HepG2 (cell line): ENCODE data around the gene NTF3. TPM values are rescaled to one million over a fixed set of nuclear protein-coding genes. Genes with fewer than 3 reads are reported as not detected.

Source experiments
- CCAR2 ChIP-seq: fragments of 200-400 bp; formaldehyde crosslinking; optimal IDR thresholded peaks from 2 replicates; pipeline ENCODE3; 2018; ENCODE audit warnings: low read depth, mild to moderate bottlenecking, low read length, moderate library complexity
- HOXA5 ChIP-seq: sonication (generic); formaldehyde crosslinking; IDR thresholded peaks from 2 replicates; pipeline ENCODE4 v1.4.0; 2020; ENCODE audit warnings: missing genetic modification reagents
- PCBP2 ChIP-seq: fragments of 200-400 bp; formaldehyde crosslinking; optimal IDR thresholded peaks from 2 replicates; pipeline ENCODE3; 2018; ENCODE audit warnings: low read length, low read depth; ENCODE audit not compliant: poor library complexity, severe bottlenecking
- POLR2G ChIP-seq: fragments of 200-400 bp; formaldehyde crosslinking; IDR thresholded peaks from 2 replicates; pipeline ENCODE4 v1.6.1; 2018; ENCODE audit warnings: mild to moderate bottlenecking, low read depth, low read length, moderate library complexity
- RARG ChIP-seq: sonication (generic); formaldehyde crosslinking; IDR thresholded peaks from 2 replicates; pipeline ENCODE4 v1.4.0; 2020; ENCODE audit warnings: low read depth, mild to moderate bottlenecking, missing genetic modification reagents
- SNAPC5 ChIP-seq: sonication (generic); formaldehyde crosslinking; IDR thresholded peaks from 2 replicates; pipeline ENCODE4 v1.8.1; 2023; ENCODE audit warnings: mild to moderate bottlenecking, missing genetic modification reagents, borderline replicate concordance
- SP140L ChIP-seq: sonication (generic); formaldehyde crosslinking; IDR thresholded peaks from 2 replicates; pipeline ENCODE4 v1.4.0; 2020; ENCODE audit warnings: missing genetic modification reagents, borderline replicate concordance
- THYN1 ChIP-seq: sonication (generic); formaldehyde crosslinking; IDR thresholded peaks from 2 replicates; pipeline ENCODE4 v1.8.1; 2023; ENCODE audit warnings: low read depth, mild to moderate bottlenecking, moderate library complexity, missing genetic modification reagents, borderline replicate concordance
- ZNF30 ChIP-seq: sonication (generic); formaldehyde crosslinking; IDR thresholded peaks from 2 replicates; pipeline ENCODE4 v1.5.0; 2020; ENCODE audit warnings: mild to moderate bottlenecking, missing genetic modification reagents
- ZNF329 ChIP-seq: sonication (generic); formaldehyde crosslinking; IDR thresholded peaks from 2 replicates; pipeline ENCODE4 v1.9.0; 2021; ENCODE audit warnings: low read depth, mild to moderate bottlenecking, missing genetic modification reagents
- ZNF510 ChIP-seq: sonication (generic); formaldehyde crosslinking; IDR thresholded peaks from 2 replicates; pipeline ENCODE4 v1.4.0; 2020; ENCODE audit warnings: low read depth, mild to moderate bottlenecking, missing genetic modification reagents
- ZNF839 ChIP-seq: sonication (generic); formaldehyde crosslinking; IDR thresholded peaks from 2 replicates; pipeline ENCODE4 v1.4.0; 2020; ENCODE audit warnings: missing genetic modification reagents, mild to moderate bottlenecking, borderline replicate concordance
- polyA plus RNA-seq, 8 experiments: library from polyadenylated mRNA; depleted of rRNA in 3 of 8; stranded (reverse) in 7 of 8; unstranded in 1 of 8; fragments of >200 nt; fragmentation: Illumina TruSeq in 4 of 8; extraction: Trizol in 4 of 8; gene quantifications; 2 replicates each; pipeline versions ENCODE4 v1.2.1 to v1.2.3, GENCODE V29; 2011 to 2016; ENCODE audit warnings: low read depth in 4 of 8, missing spikeins in 1 of 8, mixed read lengths in 1 of 8; ENCODE audit not compliant: insufficient read depth in 1 of 8
- total RNA-seq, 5 experiments: library from RNA; depleted of rRNA; stranded (reverse); fragments of >200 nt; fragmentation: Illumina TruSeq; extraction: Trizol; gene quantifications; 2 replicates each; pipeline ENCODE4 v1.2.3, GENCODE V29; 2016; ENCODE audit warnings: low read depth in 1 of 5
- TF ChIP-seq, protein P1 (sequence below): sonication (generic); formaldehyde crosslinking; IDR thresholded peaks from 2 replicates; pipeline ENCODE4 v1.4.0; 2020; ENCODE audit warnings: missing genetic modification reagents, borderline replicate concordance
- TF ChIP-seq, protein P2 (sequence below): sonication (generic); formaldehyde crosslinking; IDR thresholded peaks from 2 replicates; pipeline ENCODE4 v1.4.0; 2020; ENCODE audit warnings: mild to moderate bottlenecking, missing genetic modification reagents, borderline replicate concordance

The NTF3 gene
- total and polyA plus RNA-seq, 2 of the 13 experiments (the other 11 are each of a cell fraction or from before 2014, with no cell fraction given) = not detected

DNA sequence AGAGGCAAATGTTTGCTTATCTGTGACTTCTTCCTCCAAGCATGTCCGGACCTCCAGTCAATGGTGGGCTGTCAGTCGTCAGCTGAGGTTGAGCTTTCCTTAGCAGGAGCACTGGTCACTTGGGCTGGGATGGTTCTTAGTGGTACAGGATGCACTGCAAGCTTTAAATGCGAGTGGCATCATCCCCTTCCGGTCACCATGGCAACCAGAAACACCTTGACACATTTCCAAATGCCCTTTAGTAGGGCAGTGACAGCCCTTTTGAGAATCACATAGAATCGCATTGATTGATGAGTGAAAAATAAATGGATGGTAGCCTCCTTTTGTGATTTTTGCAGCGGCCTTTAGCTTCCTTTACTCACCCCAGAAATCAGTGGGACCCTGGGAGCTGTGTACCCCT is 24.1 kb downstream of the NTF3 start (continued):
- TF ChIP-seq, protein P1, sequence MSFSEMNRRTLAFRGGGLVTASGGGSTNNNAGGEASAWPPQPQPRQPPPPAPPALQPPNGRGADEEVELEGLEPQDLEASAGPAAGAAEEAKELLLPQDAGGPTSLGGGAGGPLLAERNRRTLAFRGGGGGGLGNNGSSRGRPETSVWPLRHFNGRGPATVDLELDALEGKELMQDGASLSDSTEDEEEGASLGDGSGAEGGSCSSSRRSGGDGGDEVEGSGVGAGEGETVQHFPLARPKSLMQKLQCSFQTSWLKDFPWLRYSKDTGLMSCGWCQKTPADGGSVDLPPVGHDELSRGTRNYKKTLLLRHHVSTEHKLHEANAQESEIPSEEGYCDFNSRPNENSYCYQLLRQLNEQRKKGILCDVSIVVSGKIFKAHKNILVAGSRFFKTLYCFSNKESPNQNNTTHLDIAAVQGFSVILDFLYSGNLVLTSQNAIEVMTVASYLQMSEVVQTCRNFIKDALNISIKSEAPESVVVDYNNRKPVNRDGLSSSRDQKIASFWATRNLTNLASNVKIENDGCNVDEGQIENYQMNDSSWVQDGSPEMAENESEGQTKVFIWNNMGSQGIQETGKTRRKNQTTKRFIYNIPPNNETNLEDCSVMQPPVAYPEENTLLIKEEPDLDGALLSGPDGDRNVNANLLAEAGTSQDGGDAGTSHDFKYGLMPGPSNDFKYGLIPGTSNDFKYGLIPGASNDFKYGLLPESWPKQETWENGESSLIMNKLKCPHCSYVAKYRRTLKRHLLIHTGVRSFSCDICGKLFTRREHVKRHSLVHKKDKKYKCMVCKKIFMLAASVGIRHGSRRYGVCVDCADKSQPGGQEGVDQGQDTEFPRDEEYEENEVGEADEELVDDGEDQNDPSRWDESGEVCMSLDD (CRISPR knock-in tag) = no peak
- no peak for TF ChIP-seq ZNF510 (CRISPR knock-in tag)
- TF ChIP-seq SP140L (CRISPR knock-in tag) = no peak
- TF ChIP-seq POLR2G = no peak
- no peak for TF ChIP-seq ZNF30 (CRISPR knock-in tag)
- no peak for TF ChIP-seq HOXA5
- TF ChIP-seq ZNF839 = no peak
- TF ChIP-seq SNAPC5 = no peak
- no peak for TF ChIP-seq CCAR2
- no peak for TF ChIP-seq THYN1 (CRISPR knock-in tag)
- no peak for TF ChIP-seq ZNF329 (CRISPR knock-in tag)
- TF ChIP-seq, protein P2, sequence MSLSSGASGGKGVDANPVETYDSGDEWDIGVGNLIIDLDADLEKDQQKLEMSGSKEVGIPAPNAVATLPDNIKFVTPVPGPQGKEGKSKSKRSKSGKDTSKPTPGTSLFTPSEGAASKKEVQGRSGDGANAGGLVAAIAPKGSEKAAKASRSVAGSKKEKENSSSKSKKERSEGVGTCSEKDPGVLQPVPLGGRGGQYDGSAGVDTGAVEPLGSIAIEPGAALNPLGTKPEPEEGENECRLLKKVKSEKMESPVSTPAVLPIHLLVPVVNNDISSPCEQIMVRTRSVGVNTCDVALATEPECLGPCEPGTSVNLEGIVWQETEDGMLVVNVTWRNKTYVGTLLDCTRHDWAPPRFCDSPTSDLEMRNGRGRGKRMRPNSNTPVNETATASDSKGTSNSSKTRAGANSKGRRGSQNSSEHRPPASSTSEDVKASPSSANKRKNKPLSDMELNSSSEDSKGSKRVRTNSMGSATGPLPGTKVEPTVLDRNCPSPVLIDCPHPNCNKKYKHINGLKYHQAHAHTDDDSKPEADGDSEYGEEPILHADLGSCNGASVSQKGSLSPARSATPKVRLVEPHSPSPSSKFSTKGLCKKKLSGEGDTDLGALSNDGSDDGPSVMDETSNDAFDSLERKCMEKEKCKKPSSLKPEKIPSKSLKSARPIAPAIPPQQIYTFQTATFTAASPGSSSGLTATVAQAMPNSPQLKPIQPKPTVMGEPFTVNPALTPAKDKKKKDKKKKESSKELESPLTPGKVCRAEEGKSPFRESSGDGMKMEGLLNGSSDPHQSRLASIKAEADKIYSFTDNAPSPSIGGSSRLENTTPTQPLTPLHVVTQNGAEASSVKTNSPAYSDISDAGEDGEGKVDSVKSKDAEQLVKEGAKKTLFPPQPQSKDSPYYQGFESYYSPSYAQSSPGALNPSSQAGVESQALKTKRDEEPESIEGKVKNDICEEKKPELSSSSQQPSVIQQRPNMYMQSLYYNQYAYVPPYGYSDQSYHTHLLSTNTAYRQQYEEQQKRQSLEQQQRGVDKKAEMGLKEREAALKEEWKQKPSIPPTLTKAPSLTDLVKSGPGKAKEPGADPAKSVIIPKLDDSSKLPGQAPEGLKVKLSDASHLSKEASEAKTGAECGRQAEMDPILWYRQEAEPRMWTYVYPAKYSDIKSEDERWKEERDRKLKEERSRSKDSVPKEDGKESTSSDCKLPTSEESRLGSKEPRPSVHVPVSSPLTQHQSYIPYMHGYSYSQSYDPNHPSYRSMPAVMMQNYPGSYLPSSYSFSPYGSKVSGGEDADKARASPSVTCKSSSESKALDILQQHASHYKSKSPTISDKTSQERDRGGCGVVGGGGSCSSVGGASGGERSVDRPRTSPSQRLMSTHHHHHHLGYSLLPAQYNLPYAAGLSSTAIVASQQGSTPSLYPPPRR (CRISPR knock-in tag) = no peak
- TF ChIP-seq PCBP2 = no peak
- TF ChIP-seq RARG (CRISPR knock-in tag) = no peak
